Germinal center (tissue), 1 donor: ENCODE data around the gene AICDA.

ENCODE experiments used
- DNase-seq: peaks from one replicate; pipeline ENCODE4 v3.0.0; 2012; ENCODE audit warnings: mixed read lengths, low spot score

The AICDA gene

DNA sequence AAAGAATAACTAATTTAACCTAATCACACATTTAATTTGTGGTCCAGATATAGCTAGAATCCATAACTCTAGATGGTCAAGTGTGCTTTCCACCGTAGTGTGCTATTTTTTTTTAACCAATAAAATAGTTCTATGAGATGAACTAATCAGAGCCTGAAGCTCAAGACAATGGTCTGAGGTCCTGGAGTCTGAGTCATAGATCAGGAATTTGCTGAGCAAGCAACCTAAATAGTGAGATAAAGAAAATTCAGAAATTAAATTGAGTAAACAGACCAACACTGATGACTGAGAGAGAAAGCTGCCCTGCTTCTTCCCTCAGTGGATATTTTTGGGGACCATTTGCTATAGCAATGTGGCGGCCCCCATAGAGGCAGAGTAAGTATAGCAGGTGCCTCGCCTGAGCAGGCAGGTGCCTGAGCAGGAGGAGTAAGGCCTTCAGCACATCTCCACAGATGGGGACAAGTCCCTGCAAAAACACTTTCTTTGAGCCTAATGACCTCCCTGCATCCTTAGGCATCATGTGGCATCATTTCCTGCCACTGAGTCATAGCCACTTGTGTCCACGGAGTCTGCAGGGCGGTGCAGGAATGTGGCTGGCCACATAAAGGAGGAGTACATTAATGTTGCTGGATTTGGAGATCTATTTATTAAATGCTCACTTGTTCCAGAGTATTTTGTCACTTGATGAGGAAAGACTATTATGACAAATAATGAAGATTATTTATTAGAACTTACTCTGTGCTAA lies 58.0 kb downstream of the AICDA start:
- no peak for DNase-seq

DNA sequence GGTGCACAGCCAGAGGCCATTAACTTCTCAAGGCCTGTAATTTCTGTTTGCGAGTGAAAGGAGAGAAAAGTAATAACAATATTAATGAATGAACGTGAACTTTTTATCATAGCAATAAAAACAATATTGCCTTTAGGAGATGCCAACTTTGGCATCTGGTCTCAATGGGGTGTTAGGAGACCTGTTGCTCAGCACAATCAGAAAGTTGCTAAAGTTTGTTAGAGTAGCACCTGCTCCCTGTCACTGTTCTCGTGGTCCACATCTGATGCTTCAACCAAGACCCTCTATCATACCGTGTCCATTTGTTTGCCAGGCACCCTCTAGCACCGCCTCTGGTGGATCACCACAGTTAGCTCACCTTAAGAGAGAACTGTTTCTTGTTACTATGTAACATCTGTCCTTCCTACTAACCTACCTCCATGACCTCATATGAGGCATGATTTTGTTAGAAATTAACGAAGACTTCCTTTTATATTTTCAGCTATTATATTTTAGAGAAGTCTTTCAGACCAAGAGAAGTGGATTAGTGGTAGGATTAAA lies 59.5 kb downstream of the AICDA start:
- no peak for DNase-seq
